ENCODE measurements around the gene MNX1.

MNX1 gene

GRCh38 chr7:157010588-157011332 lies at the start of gene MNX1:
Gene MNX1, minus strand, starts transcription at chr7:157010663. Its CDS starts 313 bp downstream, at chr7:157010350.
- no peak for DNase-seq (ENCODE audit: low spot score)
- no peak for FAIRE-seq

- DNase-seq (ENCODE audit: low spot score) (no peak), FAIRE-seq (no peak)
Observed at GRCh38 chr7:157059534-157059933, 49.1 kb upstream of the MNX1 start.

GRCh38 chr7:157058701-157059100 lies 48.2 kb upstream of the MNX1 start:
- FAIRE-seq: no peak

GRCh38 chr7:157058068-157058467 lies 47.6 kb upstream of the MNX1 start:
- FAIRE-seq (no peak), DNase-seq (ENCODE audit: low spot score) (no peak)

More at GRCh38 chr7:157058701-157059100, 48.2 kb upstream of the MNX1 start:
- no peak for DNase-seq (ENCODE audit: low spot score)

GRCh38 chr7:157056957-157057902 lies 46.8 kb upstream of the MNX1 start:
- no peak for DNase-seq (ENCODE audit: low spot score)
- FAIRE-seq: no peak

- no peak for FAIRE-seq
- DNase-seq (ENCODE audit: low spot score): no peak
Observed at GRCh38 chr7:157056246-157056645, 45.8 kb upstream of the MNX1 start.

- no peak for FAIRE-seq
Observed at GRCh38 chr7:157054927-157055326, 44.5 kb upstream of the MNX1 start.

GRCh38 chr7:157053118-157053517 lies 42.7 kb upstream of the MNX1 start:
- DNase-seq (ENCODE audit: low spot score) (no peak), FAIRE-seq (no peak)

More at GRCh38 chr7:157054927-157055326, 44.5 kb upstream of the MNX1 start:
- DNase-seq (ENCODE audit: low spot score): no peak

- DNase-seq (ENCODE audit: low spot score) (no peak), FAIRE-seq (no peak)
Observed at GRCh38 chr7:157047148-157047547, 36.7 kb upstream of the MNX1 start.

- DNase-seq (ENCODE audit: low spot score) (no peak), FAIRE-seq (no peak)
Observed at GRCh38 chr7:157046681-157047080, 36.2 kb upstream of the MNX1 start.

GRCh38 chr7:157044943-157045660 lies 34.6 kb upstream of the MNX1 start:
- FAIRE-seq (no peak), DNase-seq (ENCODE audit: low spot score) (no peak)

- DNase-seq (ENCODE audit: low spot score): no peak
- FAIRE-seq: no peak
Observed at GRCh38 chr7:157044147-157044687, 33.8 kb upstream of the MNX1 start.

- FAIRE-seq: no peak
- no peak for DNase-seq (ENCODE audit: low spot score)
Observed at GRCh38 chr7:157043745-157044144, 33.3 kb upstream of the MNX1 start.

GRCh38 chr7:157041514-157042277 lies 31.2 kb upstream of the MNX1 start:
- no peak for DNase-seq (ENCODE audit: low spot score)
- FAIRE-seq: no peak

- no peak for FAIRE-seq
- no peak for DNase-seq (ENCODE audit: low spot score)
Observed at GRCh38 chr7:157041004-157041403, 30.5 kb upstream of the MNX1 start.

- DNase-seq (ENCODE audit: low spot score): no peak
- no peak for FAIRE-seq
Observed at GRCh38 chr7:157037635-157038034, 27.2 kb upstream of the MNX1 start.

- no peak for FAIRE-seq
- no peak for DNase-seq (ENCODE audit: low spot score)
Observed at GRCh38 chr7:157037028-157037427, 26.6 kb upstream of the MNX1 start.

- FAIRE-seq (no peak), DNase-seq (ENCODE audit: low spot score) (no peak)
Observed at GRCh38 chr7:157035979-157036378, 25.5 kb upstream of the MNX1 start.

GRCh38 chr7:157035302-157035701 lies 24.8 kb upstream of the MNX1 start:
- FAIRE-seq (no peak), DNase-seq (ENCODE audit: low spot score) (no peak)

All from urothelium cell line (cell line).